Measurements from ENCODE around the gene REG4.

Gene REG4

GRCh38 chr1:119758584-119758983, 52.7 kb downstream of the REG4 start:
- Histone ChIP-seq H3K4me1 (ENCODE audit: control insufficient read depth, insufficient read depth, low read length) (no peaks in the 10 kb centered on the region), H3K27me3 (ENCODE audit: control insufficient read depth, insufficient read depth, low read length) (no peaks in the 10 kb centered on the region), H3K9ac (ENCODE audit: low read depth, low read length) (no peak overlapping the region), H3K9me3 (ENCODE audit: control insufficient read depth, insufficient read depth, low read length) (no peaks in the 10 kb centered on the region), H3K36me3 (ENCODE audit: control insufficient read depth, insufficient read depth, low read length) (no peaks in the 10 kb centered on the region), H3K4me3 (ENCODE audit: low read depth, low read length) (no peak overlapping the region)

GRCh38 chr1:119752592-119752991, 58.7 kb downstream of the REG4 start:
- no peaks in the 10 kb centered on the region for H3K36me3 ChIP-seq (ENCODE audit: control insufficient read depth, insufficient read depth, low read length)
- H3K27me3 ChIP-seq (ENCODE audit: control insufficient read depth, insufficient read depth, low read length) = no peaks in the 10 kb centered on the region
- no peaks in the 10 kb centered on the region for H3K4me1 ChIP-seq (ENCODE audit: control insufficient read depth, insufficient read depth, low read length)
- no peak overlapping the region for H3K4me3 ChIP-seq (ENCODE audit: low read depth, low read length)
- H3K9me3 ChIP-seq (ENCODE audit: control insufficient read depth, insufficient read depth, low read length) = no peaks in the 10 kb centered on the region
- no peak overlapping the region for H3K9ac ChIP-seq (ENCODE audit: low read depth, low read length)

GRCh38 chr1:119748040-119748439, 63.2 kb downstream of the REG4 start:
- Histone ChIP-seq H3K9me3 (ENCODE audit: control insufficient read depth, insufficient read depth, low read length) (no peaks in the 10 kb centered on the region), H3K9ac (ENCODE audit: low read depth, low read length) (no peak overlapping the region), H3K27me3 (ENCODE audit: control insufficient read depth, insufficient read depth, low read length) (no peaks in the 10 kb centered on the region), H3K36me3 (ENCODE audit: control insufficient read depth, insufficient read depth, low read length) (peaks cover 5% of the 10 kb centered on the region), H3K4me3 (ENCODE audit: low read depth, low read length) (no peak overlapping the region), H3K4me1 (ENCODE audit: control insufficient read depth, insufficient read depth, low read length) (peaks cover 17% of the 10 kb centered on the region)

- Histone ChIP-seq H3K27me3 (ENCODE audit: control insufficient read depth, insufficient read depth, low read length) (no peaks in the 10 kb centered on the region), H3K4me3 (ENCODE audit: low read depth, low read length) (no peak overlapping the region), H3K4me1 (ENCODE audit: control insufficient read depth, insufficient read depth, low read length) (peaks cover 17% of the 10 kb centered on the region), H3K9ac (ENCODE audit: low read depth, low read length) (no peak overlapping the region), H3K9me3 (ENCODE audit: control insufficient read depth, insufficient read depth, low read length) (no peaks in the 10 kb centered on the region), H3K36me3 (ENCODE audit: control insufficient read depth, insufficient read depth, low read length) (peaks cover 11% of the 10 kb centered on the region)
Measured at GRCh38 chr1:119747451-119747850, 63.8 kb downstream of the REG4 start.

- H3K27me3 ChIP-seq (ENCODE audit: control insufficient read depth, insufficient read depth, low read length) = no peaks in the 10 kb centered on the region
- H3K4me1 ChIP-seq (ENCODE audit: control insufficient read depth, insufficient read depth, low read length) = peaks cover 17% of the 10 kb centered on the region
- no peak overlapping the region for H3K9ac ChIP-seq (ENCODE audit: low read depth, low read length)
- H3K36me3 ChIP-seq (ENCODE audit: control insufficient read depth, insufficient read depth, low read length) = peaks cover 24% of the 10 kb centered on the region
- no peaks in the 10 kb centered on the region for H3K9me3 ChIP-seq (ENCODE audit: control insufficient read depth, insufficient read depth, low read length)
- no peak overlapping the region for H3K4me3 ChIP-seq (ENCODE audit: low read depth, low read length)
Measured at GRCh38 chr1:119745034-119745433, 66.2 kb downstream of the REG4 start.

- no peak overlapping the region for H3K4me3 ChIP-seq (ENCODE audit: low read depth, low read length)
- H3K9me3 ChIP-seq (ENCODE audit: control insufficient read depth, insufficient read depth, low read length) = no peaks in the 10 kb centered on the region
- no peaks in the 10 kb centered on the region for H3K27me3 ChIP-seq (ENCODE audit: control insufficient read depth, insufficient read depth, low read length)
- peaks cover 17% of the 10 kb centered on the region for H3K4me1 ChIP-seq (ENCODE audit: control insufficient read depth, insufficient read depth, low read length)
- peaks cover 24% of the 10 kb centered on the region for H3K36me3 ChIP-seq (ENCODE audit: control insufficient read depth, insufficient read depth, low read length)
- no peak overlapping the region for H3K9ac ChIP-seq (ENCODE audit: low read depth, low read length)
Measured at GRCh38 chr1:119744598-119744942, 66.7 kb downstream of the REG4 start.
